HG03354 (cell line): ENCODE results near the gene ZNF277.
A peak's percentile ranks its signal among the peaks of the same experiment; 100 is the strongest.

Source experiments
- ATAC-seq: cut with Tn5 transposase; IDR thresholded peaks from one replicate; pipeline ENCODE4 v1.9.1; 2021; ENCODE audit warnings: mild to moderate bottlenecking; ENCODE audit not compliant: unreplicated experiment, poor library complexity, severe bottlenecking

Gene ZNF277

GRCh38 chr7:112205343-112206237 is 905 bp upstream of the ZNF277 start:
- peak; percentile 20 for ATAC-seq

DNA sequence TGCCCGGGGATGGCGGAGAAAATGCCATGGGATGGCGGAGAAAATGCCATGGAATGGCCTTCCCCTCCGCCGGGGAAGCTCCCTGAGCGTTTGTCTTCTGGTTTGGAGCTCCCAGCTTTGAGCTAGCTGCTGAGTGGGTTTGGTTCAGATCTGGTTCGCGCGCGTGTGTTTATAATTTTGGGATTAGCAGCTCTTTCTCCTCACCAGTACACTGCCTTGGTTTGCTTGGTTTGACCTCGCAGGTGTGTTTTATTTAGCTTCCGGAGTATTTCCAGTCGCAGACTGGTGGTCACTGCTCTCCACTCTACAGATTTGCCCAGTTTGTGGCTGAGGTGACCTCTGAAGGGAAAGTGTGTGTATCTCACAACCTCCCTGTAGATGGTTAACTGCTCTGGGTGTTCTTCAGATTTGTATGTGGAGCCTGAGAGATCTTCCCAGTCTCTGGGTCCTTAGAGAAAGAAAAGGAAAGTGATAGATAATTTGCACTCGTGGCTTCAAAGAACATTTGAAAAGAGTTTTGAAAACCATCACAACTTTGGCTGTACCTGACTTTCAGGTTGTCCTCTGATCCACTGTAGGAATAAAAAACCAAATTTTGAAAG is 597 bp downstream of the ZNF277 start:
- ATAC-seq: peak; percentile 0

GRCh38 chr7:112207765-112208164 is 1.3 kb downstream of the ZNF277 start:
- no peak for ATAC-seq

DNA sequence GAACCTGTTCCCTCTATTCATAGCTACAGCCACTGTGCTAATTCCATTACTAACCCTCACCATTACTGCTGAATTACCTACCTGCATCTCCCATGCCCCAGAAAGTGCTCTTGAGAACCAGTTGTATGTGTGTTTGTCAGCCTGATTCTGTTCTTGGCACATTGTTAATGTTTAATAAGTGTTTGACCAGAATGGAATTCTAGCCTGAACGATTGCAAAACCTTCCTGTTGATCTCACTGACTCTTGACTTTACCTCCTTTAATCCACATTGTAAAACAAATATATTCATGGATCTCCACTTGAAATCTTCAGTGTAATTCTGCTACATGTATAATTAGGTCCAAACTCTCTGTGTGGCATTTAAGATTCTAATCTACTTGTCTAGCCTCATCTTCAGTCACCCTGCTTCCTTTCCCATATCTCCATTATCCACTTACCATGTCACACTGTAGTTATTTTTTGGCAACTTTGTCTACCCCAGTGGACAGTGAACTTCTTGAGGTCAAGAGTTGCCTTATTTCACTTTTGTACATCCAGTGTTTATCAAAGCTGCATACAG is 4.9 kb downstream of the ZNF277 start:
- ATAC-seq: no peak

DNA sequence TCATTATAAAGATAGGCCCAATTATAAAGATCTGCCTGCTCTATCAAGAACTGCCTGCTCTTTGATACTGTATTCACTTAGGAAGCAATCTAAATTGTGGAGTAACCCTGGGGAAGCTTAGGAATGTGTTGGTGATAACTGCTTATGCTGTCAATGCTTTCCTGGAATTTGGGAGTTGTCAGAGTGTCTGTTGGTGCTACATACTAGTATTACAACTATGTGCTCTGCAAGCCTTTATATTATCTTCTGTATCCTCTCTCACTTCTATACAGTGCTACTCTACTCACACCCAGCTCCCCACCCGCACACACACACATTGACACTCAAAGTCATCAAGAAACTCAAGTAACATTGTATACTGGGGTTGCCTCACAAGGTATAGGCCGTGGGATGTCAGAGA is 6.1 kb downstream of the ZNF277 start:
- ATAC-seq: no peak

DNA sequence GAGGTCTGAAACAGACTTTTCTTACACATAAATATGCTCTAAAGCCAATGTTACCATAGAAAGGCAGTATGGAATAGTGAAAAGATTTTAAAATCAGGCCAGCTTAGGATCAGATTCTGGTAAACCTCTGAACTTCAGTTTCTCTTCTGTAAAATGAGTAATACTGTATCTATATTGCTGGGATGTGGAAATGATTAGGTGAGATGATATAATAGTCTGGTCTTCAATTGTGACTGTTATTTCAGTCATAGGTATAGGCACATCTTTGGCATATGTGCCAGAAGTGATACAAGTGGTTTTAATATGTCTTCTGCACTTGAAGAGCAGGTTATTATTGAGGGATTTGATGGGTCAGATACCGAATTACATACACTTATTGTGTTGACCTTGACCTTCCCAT is 7.2 kb downstream of the ZNF277 start:
- ATAC-seq: no peak

DNA sequence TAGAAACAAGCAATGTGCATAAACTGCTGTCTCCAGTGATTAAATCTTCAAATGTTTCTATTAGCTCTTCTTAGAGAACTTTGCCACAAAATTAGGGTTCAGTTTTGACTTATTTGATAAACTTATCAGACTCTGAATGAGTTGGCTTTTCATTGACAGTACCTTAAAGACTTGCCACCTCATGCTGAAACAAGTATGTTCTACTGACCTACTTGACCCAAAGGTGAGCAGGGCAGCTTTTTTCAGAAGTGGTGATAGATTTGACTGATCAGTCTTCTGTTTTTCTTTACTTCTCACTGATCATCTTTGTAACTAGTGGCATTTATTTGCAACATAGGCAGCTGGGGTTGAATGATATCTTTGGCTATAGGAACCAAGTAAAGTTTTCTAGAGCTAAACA is 7.8 kb downstream of the ZNF277 start:
- no peak for ATAC-seq

DNA sequence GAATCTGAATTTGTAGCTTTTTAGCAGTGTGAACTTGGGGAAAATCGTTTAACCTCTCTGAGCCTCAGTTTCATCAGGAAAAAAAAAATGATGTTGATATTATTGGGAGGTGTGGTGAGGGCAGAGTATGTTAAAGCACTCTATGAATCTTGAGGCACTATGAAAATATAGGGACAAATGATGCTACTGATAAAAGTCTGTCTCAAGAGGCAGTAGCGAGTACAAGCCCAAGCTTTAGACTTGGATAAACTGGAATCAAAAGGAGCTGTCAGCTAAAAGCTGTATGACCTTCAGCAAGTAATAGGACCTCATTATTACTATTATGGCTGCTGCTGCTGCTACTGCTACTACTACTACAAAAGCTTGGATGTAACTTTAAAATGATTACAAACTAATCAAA is 8.4 kb downstream of the ZNF277 start:
- no peak for ATAC-seq

DNA sequence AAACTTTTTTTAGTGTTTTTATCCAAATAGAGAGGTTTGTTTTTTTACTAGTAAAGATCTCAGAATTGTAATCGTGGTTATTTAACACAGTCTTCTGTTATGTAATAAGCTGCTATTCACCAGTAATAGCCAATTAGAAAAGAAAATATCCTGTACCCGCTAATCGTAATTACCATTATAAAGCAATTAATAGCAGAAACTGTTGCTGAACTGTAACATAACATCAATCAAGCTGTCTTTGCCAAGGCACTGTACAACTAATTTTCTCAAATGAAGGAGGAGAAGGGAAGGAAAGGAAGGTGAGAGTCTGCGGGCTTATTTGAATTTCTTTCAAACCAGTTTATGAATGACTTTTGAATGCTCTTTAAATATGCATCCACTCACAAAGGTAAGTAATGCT is 9.3 kb downstream of the ZNF277 start:
- ATAC-seq: no peak

GRCh38 chr7:112220877-112221434 is 14.5 kb downstream of the ZNF277 start:
- ATAC-seq: no peak

DNA sequence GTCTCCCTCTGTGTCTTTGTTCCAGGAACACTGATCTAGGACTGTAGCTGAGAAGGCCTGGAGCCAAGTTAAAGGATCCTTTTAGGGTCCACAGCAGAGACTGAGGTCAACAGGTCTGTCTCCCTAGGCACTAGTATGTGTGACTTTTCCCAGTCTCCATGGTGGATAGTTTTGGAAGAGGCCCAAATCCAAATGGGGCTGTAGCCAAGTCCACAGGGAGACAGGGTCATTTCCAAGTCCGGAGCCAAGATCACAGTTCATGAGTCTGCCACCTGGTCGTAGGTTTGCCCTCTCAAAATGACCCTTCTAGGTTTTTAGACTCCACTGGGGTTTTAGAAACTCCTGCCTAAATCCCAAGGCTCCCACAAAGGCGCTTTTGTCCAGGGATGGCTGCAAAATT is 16.8 kb downstream of the ZNF277 start:
- no peak for ATAC-seq

GRCh38 chr7:112224186-112224585 is 17.7 kb downstream of the ZNF277 start:
- ATAC-seq: no peak

GRCh38 chr7:112225006-112225405 is 18.5 kb downstream of the ZNF277 start:
- ATAC-seq: no peak

DNA sequence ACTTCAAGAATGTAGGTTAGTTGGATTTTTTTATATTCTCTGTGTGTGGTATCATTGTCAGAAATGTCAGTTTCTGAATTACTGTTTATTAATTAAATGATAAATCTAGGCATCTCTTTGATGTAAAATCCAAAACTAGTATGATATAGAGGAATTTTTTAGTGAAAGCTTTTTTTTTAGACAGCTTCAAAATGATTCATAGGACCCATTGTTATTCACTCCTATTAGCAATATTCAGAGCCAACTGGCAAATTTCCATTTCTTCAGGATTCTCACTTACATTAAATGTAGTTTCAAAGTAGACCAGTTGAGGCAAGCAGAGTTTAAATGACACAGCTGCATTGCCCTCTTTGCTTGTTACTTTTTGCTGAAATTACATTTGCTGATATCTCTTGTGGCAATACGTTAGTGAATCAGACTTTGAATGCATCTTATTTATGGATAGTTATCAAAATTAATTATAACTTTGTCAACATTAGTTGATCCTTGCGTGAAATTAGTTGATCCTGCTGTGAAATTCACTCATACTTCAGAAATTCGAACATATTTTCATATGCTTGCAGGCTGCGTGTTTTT is 20.3 kb downstream of the ZNF277 start:
- ATAC-seq: no peak

DNA sequence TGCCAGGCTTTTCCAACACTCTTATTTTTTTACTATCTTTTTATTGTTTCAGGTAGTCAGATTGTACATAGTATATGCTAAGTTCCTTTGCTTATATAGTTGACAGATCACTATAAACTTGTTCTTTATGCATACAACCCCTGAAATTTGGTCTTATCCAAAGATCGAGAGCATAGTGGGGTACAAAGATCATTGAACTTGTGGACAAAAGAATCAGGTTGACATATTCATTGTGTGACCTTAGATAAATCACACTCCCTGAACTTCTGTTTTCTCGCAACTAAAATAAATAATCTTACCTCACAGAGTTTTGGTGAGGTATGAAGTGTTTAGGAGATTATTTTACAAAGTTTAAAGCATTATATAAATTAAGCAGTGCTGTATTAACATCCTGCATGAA is 22.1 kb downstream of the ZNF277 start:
- ATAC-seq: no peak

DNA sequence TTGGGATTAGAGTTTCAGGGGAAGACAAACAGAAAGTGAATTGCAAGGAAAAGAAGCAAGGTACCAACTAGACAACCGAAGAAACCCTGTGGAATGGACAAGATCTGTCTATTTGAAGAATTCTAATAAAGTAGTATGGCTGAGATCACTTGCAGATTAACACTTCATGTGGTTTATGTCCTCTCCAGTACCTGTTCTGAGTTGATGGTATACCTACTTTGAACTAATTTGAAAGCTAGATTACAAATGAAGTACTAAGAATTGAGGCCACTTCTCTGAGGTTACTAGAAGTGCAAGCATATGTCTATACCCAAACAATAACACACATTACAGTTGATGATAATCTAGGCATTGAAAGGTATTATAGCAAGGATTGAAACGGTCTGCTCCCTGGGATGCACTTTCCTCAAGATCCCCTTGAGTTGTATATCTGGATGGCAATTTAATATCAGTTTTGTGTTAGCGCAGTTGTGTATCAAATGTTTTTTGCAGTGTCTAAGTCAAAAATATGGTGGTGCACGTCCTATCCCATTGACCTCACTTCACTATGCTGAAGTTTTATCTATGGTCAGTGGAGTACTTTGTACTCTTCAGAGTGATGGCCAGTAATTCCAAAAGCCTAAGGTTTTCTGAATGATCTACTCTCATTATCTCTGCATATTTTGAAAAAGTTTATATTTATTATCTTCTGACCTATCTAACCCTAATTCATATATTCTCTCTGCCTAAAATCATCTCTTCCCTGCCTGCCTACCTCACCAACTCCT is 25.9 kb downstream of the ZNF277 start:
- no peak for ATAC-seq

DNA sequence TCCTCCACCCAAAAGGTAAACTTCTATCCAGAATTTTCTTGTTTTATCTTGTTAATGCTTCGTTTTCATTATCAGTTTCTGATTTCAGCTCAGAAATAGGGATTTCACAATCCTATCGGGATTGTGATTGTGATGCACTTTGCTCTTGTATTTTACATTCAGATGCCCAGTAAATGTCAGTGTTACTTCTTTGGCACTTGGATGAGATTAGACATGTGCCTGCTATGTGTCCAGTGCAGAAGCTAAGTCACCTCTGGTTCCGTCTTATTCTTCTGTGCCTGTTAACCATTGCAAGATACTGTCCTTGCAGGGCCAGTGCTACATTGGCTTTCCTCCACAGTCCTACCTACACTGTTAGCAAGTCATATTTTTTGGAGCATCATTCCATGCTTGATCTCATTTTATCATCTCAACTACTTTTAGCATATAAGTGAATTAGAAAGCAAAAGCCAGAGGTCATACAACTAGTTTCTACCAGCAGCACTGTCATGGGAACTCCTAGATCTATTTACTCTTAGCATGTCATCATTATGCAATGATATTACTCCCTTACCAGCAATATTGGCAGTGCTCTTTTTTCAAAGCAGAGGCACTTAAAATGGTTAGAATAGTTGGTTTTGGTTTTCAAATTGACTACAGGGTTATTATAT is 26.7 kb downstream of the ZNF277 start:
- ATAC-seq: no peak

DNA sequence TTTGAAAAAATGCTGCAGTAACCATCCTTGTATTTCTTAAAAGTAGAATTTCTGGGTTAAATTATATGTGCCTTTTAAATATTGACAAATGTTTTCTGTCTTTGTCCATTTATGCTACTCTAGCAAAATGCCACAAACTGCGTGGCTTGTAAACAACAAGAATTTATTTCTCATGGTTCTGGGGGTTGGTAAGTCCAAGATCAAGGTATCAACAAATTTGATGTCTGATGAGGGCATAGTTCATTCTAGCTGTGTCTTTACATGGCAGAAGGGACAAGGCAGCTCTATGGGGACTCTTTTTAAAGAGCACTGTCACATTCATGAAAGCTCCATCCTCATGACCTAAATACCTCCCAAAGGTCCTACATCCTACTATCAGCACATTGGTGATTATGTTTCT is 27.7 kb downstream of the ZNF277 start:
- no peak for ATAC-seq

GRCh38 chr7:112236597-112236996 is 30.1 kb downstream of the ZNF277 start:
- no peak for ATAC-seq
